GM11168 (cell line): ENCODE results near the gene CEBPG.

Experiments
- in situ Hi-C: fragments of 300-500 bp; cut with MboI; formaldehyde crosslinking; loops from one replicate; pipeline ENCODE4 v1.12.0; 2022; ENCODE audit warnings: low sequenced_read_pairs; ENCODE audit not compliant: unreplicated experiment

Gene CEBPG

GRCh38 chr19:33377586-33378475 is 4.3 kb downstream of the CEBPG start:
- in situ Hi-C loops: no loop called here

GRCh38 chr19:33379151-33379829 is 5.8 kb downstream of the CEBPG start:
- in situ Hi-C loops: no loop called here

GRCh38 chr19:33381101-33381500 is 7.6 kb downstream of the CEBPG start:
- in situ Hi-C loops: no loop called here

- in situ Hi-C loops: no loop called here
Observed at GRCh38 chr19:33382006-33382405, 8.5 kb downstream of the CEBPG start.

GRCh38 chr19:33382982-33383381 is 9.5 kb downstream of the CEBPG start:
- in situ Hi-C loops: no loop called here

- in situ Hi-C loops: no loop called here
Observed at GRCh38 chr19:33383720-33384292, 10.3 kb downstream of the CEBPG start.

- in situ Hi-C loops: no loop called here
Observed at GRCh38 chr19:33384983-33385382, 11.5 kb downstream of the CEBPG start.

GRCh38 chr19:33385956-33386355 is 12.4 kb downstream of the CEBPG start:
- in situ Hi-C loops: no loop called here

- in situ Hi-C loops: no loop called here
Observed at GRCh38 chr19:33386361-33386858, 12.9 kb downstream of the CEBPG start.

- in situ Hi-C loops: no loop called here
Observed at GRCh38 chr19:33387351-33388230, 14.1 kb downstream of the CEBPG start.

- in situ Hi-C loops: no loop called here
Observed at GRCh38 chr19:33388231-33388724, 14.8 kb downstream of the CEBPG start.

GRCh38 chr19:33388725-33389420 is 15.4 kb downstream of the CEBPG start:
- in situ Hi-C loops: no loop called here

GRCh38 chr19:33389421-33390100 is 16.1 kb downstream of the CEBPG start:
- in situ Hi-C loops: no loop called here

- in situ Hi-C loops: no loop called here
Observed at GRCh38 chr19:33390101-33390907, 16.8 kb downstream of the CEBPG start.

- in situ Hi-C loops: no loop called here
Observed at GRCh38 chr19:33390908-33391630, 17.6 kb downstream of the CEBPG start.

- in situ Hi-C loops: no loop called here
Observed at GRCh38 chr19:33391631-33392249, 18.2 kb downstream of the CEBPG start.
